ENCODE data around the gene XPO6. TPM values are rescaled to one million over a fixed set of nuclear protein-coding genes. Genes with fewer than 3 reads are reported as not detected.

Gene XPO6
- total RNA-seq, 1 experiment from 2014 or later, result 162 TPM

DNA sequence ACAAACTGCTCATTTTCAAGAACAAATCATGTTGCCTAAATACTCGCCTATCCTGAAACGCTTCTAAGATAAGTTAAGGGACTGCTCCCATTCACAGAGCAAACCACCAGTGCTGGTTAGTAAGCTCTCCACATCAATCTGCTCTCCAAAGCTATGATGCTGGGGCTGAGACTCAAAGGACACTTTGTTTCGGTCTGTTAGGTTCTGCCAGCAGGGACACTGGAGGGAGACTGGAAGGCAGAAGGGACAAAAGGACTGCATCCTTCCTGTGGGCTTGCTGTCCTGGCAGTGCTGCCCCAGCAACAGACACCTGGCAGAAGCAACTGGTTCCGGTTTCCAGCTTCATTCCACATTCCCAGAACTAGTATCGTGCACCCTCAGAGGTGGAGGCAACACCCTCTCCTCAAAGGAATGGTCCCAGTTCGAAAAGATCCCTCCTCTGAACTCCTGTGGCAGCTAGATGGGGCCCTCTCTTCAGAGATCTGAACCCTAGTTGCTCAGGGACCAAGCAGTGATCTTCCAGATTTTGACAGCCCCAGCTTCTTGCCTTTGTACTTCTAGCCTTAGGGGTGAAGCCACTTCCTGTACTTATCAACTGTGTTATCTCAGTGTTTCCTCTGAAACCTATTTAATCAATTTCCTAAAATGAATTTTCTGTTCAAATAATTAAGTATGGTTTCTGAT lies 74.9 kb downstream of the XPO6 start:
- TF ChIP-seq, protein P1, sequence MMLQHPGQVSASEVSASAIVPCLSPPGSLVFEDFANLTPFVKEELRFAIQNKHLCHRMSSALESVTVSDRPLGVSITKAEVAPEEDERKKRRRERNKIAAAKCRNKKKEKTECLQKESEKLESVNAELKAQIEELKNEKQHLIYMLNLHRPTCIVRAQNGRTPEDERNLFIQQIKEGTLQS (IDR thresholded peaks at IDR 0.05), result no peak
- TF ChIP-seq SP1 (IDR thresholded peaks at IDR 0.05; ENCODE audit: low read depth) (no peak), EGR1 (IDR thresholded peaks at IDR 0.05; ENCODE audit: low read depth) (no peak), TCF7L2 (IDR thresholded peaks at IDR 0.05; ENCODE audit: borderline replicate concordance, extremely low read depth, insufficient read depth, insufficient read length) (no peak), CEBPB (IDR thresholded peaks at IDR 0.05; ENCODE audit: low read depth) (no peak), YY1 (IDR thresholded peaks at IDR 0.05; ENCODE audit: extremely low read depth, insufficient replicate concordance, low read depth, low read length) (no peak)
- TF ChIP-seq, protein P2, sequence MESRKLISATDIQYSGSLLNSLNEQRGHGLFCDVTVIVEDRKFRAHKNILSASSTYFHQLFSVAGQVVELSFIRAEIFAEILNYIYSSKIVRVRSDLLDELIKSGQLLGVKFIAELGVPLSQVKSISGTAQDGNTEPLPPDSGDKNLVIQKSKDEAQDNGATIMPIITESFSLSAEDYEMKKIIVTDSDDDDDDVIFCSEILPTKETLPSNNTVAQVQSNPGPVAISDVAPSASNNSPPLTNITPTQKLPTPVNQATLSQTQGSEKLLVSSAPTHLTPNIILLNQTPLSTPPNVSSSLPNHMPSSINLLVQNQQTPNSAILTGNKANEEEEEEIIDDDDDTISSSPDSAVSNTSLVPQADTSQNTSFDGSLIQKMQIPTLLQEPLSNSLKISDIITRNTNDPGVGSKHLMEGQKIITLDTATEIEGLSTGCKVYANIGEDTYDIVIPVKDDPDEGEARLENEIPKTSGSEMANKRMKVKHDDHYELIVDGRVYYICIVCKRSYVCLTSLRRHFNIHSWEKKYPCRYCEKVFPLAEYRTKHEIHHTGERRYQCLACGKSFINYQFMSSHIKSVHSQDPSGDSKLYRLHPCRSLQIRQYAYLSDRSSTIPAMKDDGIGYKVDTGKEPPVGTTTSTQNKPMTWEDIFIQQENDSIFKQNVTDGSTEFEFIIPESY (IDR thresholded peaks at IDR 0.05; ENCODE audit: extremely low read depth, insufficient replicate concordance, low read length), result no peak
- H3K4me3 ChIP-seq (replicated peaks in 1 of 2; ENCODE audit: low read depth in 1 of 2, low read length in 2 of 2), result no peak overlapping the region
- CTCF ChIA-PET, result no interaction called here
- BruUV-seq (replicated peaks), result no TSS peak
- no peak overlapping the region for H3K27ac ChIP-seq (ENCODE audit: low read depth, low read length)
- no peaks in the 10 kb centered on the region for H3K27me3 ChIP-seq (ENCODE audit: insufficient read depth, low read length)
- DNase-seq (ENCODE audit: low read depth, low spot score), result no peak
- H3K4me1 ChIP-seq (ENCODE audit: control insufficient read depth in 1 of 2, insufficient read depth in 2 of 2, low read length in 2 of 2), result no peaks in the 10 kb centered on the region
- no peaks in the 10 kb centered on the region for H3K9me2 ChIP-seq (ENCODE audit: insufficient read depth)
- ATAC-seq, result no peak
- H3K4me2 ChIP-seq (ENCODE audit: low read length), result no peak overlapping the region
- no peak overlapping the region for H3K9ac ChIP-seq (ENCODE audit: low read length)
- no peaks in the 10 kb centered on the region for H3K9me3 ChIP-seq (ENCODE audit: control insufficient read depth in 1 of 2, insufficient read depth in 1 of 2, low read depth in 1 of 2, low read length in 2 of 2)
- no peak overlapping the region for H2AFZ ChIP-seq (ENCODE audit: low read depth, low read length, poor library complexity, severe bottlenecking)
- H3K79me2 ChIP-seq (ENCODE audit: insufficient read depth, low read length), result peaks cover 65% of the 10 kb centered on the region
- H3K36me3 ChIP-seq (ENCODE audit: control insufficient read depth in 1 of 2, insufficient read depth in 2 of 2, low read length in 2 of 2), result peaks cover 22 to 64% of the 10 kb centered on the region in 2 experiments
- intact Hi-C loops (cut with micrococcal nuclease), result no loop called here
- RAD21 ChIA-PET (ENCODE audit: low non-redundant PET in 1 of 2, low total read pairs in 2 of 2, uncharacterized antibody in 2 of 2, unreplicated experiment in 2 of 2), result interaction anchor here in 1 of 2 experiments (0.6 kb wide), 1 partner anchor 167 kb away, joined by 3 read pairs; no protein-coding TSS in a partner anchor
- H4K20me1 ChIP-seq (ENCODE audit: insufficient read depth), result 0 out of 2 replicates have a peak, but pooled peaks cover 12% of the 10 kb centered on the region
- POLR2A ChIA-PET, result no interaction called here

Measured in HCT116 (cell line).